T1000 (cell line): Measurements from ENCODE around the gene SEMA5A.

Experiments used
- DNase-seq: peaks from one replicate; lab custom pipeline; 2025; ENCODE audit warnings: mixed read lengths; lab: John Stamatoyannopoulos, UW

The SEMA5A gene

DNA sequence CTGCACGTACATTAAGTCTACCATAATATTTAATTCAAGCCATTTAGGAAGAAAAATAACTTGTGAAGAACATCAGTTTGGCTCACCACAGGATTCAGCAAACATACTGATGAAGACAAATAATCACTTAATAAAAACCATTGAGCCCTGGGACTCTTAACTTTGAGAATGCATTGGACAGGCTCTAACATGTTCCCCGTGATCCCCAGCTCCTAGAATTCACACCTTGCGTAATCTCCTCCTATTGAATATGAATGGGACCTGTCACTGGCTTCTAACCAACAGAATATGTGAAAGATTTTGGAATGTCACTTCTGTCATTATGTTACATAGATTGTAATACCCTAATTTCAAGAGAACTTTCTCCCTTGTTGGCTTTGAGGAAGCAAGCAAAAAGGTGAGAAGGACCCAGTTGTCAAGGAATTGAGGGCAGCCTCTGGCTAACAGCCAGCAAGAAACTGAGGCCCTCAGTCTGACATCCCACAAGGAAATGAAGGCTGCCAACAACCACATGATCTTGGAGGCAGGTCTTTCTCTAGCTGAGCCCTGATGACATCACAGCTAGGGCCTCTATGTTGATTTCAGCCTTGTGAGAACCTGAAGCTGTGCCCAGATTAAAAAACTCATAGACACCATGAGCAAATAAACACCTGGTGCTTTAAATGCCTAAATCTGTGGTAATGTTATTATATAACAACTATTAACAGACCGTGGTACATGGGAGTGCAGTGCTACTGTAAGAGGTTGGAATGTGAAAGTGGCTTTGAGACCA lies 433.2 kb downstream of the SEMA5A start:
- DNase-seq, result no peak

DNA sequence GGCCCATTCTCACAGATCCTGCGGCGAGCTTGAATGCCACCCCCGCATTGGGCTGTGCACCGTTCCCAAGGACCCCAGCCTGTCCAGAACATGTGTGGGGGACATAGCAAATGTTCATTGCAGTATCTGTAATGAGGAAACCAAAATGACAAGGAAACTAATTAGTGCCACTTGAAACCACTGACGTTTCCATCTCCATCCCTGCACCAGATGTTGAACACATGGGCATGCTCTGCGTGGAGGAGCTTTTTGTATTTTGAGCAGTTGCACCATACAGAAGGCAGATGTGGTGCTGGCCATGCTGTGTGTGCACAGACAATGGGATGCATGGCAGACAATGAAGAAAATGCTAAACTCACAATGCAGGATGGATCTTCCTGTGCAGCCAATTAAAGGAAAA lies 437.7 kb downstream of the SEMA5A start:
- DNase-seq, result no peak

DNA sequence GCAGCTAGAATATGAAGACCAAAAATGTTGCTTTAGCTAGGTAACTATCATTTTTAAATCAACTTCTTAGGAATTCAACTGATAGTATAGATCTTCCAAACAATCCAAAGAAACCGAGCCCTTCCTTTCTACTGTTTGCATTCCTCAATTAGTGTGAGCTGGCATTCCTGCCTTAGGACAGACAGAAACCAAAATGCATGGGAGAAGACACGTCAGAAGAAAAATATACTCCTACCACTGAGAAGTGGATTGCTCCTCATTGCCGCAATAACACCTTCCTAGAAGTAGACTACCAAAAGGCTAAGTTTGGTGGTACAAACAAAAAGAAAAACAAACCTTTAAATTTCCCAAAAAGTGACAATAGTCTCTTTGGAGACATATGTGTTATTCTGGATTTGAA lies 440.0 kb downstream of the SEMA5A start:
- DNase-seq, result no peak

DNA sequence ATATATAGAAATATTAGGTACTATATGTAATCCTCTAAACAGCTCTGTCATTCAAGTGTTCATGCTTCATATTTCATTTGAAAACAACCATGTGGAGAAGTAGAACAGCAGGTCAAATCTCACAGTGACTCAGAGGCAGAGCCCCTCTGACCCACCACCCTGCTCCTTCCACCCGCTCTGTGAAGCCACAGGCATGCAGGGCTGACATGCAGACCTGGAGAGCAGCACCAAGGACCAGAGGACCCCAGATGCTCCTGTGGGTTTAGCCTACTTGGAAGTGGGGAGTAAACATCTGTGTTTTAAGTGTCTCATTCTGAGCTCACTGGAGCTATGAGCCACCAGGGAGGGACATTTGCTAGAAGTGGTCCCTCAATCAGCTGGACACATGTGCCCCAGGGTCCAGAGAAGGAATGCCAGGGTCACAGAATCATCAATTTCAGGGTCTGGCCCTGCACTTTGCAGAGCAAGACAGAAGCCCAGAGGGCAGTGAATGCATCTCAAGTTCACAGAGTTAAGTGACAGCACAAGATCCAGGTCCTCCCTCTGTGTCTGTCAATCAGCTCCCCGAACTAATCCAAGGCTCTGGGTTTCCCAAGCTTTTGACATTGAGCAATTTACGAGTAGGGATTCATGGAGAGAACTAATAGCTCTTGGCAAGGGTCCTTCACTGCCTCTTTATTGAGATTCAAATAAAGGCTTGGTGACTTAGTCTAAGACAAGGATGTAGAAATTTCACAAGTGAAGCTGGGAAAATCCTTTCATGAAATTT lies 441.1 kb downstream of the SEMA5A start:
- no peak for DNase-seq

DNA sequence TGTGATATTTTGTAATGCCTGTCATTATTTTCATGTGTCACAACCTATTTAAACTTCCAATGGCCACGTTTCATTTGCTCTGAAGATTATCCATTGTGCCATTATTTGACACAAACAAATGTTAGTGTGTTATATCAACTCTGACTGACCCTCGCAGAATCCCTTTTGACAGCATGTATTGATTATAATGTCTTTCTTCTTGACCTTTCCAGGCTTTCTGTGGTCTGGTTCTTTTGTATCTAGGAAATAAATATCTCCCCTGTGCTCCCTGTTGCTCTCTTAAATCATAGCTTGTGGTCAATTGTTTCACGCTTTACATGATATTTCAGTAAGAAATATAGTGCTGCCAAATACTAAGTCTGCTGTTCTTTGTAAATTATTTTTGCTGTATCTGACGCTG lies 442.6 kb downstream of the SEMA5A start:
- DNase-seq, result no peak

DNA sequence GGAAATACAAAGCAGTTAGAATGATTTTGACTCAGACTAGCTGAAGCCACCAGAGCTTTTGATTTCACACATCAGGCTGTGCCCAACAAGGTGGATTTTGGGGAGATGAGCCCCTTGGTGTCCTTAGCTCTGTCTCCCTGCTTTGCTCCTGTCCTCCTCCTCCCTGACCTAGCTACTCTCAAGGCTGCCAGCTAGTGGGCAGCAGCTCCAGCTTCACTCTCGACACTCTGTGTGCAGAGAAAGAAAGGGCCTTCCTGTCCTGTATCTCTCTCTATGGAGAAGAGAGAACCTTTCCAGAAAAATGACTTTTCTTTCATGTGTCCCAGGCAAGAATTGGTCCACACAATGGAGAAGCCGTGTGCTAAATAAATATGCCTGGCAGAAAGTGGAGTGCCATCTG lies 446.2 kb downstream of the SEMA5A start:
- no peak for DNase-seq

DNA sequence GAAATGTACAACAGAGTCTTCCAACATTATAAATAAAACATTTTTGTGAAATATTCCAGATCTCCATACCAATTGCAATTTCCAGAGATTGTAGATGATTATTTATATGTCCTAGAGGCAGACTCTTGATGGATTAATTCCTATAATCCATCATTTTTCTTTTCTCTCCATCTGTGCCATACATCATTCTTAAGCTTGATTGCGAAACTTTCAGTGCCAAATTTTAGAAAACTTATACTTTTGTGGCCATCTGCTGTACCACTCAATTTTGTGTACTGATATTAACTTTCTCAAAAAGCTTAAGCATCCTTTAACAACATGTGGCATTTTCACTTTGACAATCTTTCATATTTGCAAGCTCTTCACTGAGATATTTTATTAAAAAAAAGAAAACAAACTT lies 446.9 kb downstream of the SEMA5A start:
- no peak for DNase-seq

DNA sequence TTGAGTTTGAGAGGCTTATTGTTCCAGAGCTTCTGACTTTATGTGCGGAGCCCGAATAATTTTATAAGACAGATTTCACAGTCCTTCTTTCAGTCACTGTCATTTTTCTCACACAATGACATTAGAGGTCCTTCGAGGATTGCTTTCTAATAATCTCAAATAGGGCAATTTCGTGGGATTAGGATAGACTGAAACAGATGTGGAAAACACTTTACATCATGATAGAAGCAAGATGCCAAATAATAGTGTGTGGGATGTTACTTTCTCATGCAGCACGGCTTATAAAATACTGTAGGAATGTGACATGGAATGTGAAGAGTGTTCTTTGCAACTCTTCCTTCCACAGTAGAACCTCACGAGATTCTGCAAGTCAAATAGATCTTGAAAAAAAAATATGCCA lies 451.3 kb downstream of the SEMA5A start:
- DNase-seq, result no peak

DNA sequence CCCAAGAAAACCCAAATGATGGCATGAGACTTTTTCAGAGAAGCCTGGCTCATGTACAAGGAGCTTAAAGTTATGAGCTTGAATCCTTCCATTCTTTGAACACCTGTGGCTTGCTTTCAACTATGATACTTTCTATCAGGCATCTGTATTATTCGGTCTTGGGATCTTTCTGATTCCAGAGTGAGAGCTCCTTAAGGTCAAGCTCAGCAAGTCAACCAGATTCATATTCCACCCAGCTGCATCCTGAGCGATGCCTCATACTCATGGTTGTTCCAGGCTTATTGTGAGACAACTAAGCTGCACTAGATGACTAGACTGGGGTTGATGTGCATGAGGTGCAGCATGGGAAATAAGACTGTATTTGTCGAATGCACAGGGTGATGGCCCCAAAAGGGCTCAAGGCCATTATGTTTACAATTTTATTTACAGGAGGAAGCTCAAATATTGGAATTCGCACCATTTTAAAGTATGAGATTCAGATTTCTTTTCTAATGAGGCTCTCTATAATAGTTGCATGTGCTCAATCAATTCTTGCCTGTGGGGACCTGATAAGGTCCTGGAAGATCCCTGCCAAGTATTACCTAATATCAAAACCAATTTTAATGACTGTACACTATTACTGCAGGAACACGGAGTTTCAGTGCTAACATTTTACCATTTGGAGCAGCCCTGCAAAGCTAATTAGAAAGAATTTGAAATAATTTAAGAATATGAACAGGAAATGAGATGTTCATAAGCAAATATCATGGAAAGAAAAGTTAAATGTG lies 453.8 kb downstream of the SEMA5A start:
- DNase-seq, result no peak

DNA sequence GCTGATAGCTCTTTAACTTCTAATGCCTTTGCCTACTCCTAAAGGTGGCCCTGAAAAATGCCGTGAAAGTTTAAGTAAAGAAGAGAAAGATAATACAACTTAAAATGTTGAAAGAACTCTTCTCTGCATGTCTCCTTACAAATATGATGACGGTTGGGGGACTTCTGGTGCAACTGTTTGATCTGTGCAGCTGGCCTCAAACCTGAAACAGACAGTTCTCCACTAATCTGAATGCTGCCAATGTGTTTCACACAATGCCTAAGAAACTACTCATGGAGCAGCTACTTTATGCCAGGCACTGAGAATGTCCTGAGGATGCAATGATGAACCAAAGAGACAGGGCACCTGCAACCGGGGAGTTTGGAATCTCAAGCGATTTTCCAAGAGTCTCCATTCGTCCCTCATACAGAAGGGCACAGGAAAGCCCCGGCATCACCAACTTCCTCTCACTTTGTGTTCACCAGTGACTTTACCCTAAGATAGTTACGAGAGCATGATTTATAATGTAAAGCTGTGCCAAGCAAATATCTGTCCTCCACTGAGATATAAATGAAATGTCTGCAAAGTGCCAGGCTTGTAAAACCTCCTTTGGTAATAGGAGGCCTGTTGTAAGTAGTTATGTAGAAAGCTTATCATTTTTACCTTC lies 455.4 kb downstream of the SEMA5A start:
- DNase-seq, result no peak

DNA sequence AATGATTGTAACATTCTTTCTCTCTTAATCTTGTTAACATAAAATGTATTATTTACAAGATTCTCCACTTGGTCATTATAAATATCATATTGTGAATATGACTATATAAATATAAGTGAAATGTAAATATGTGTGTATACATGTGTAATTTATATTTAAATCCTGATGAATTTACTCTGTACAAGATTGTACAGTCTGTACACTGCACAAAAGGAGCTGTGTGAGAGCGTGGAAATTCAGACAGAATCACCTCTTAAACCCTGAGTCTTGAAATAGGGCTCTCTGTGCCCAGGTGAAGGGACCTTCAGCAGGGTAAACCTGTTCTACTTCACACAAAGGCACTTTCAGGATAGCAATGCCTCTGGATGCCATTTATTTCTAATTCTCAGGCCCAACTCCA lies 456.0 kb downstream of the SEMA5A start:
- DNase-seq, result no peak

DNA sequence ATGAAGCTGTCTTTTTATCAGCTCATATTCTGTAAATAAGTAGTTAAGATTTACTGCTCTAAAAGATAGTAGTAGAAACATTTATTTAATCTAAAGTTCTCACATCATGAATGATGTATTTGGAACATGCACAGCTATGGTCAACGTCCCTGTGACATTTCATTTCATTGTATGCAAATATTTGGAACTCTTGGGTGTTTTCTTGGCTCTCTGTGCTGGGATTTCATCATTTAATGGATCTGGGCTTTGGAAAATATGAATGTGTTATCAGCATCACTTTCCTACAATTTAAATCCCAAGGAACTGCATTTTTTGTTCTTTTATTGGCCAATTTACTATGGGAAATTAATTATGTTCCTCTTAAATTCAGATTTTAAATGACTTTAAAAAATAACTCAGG lies 462.9 kb downstream of the SEMA5A start:
- DNase-seq, result no peak

DNA sequence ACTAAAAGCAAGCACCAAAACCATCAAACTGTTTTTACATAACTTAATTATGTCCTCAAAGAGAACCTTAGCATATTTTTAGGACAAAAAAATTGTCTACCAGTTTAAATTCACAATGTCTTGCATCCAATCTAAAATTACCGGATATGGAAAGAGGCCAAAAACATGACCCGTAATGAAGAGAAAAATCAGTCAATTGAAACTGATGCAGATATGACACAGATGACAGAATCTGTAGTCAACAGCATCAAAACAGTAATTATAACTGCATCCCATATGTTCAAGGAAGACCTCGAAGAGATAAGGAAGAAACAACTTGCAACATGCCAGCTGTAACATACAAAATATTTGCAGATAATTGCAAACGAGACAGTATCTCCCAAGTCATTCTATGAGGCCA lies 473.2 kb downstream of the SEMA5A start:
- DNase-seq, result no peak

DNA sequence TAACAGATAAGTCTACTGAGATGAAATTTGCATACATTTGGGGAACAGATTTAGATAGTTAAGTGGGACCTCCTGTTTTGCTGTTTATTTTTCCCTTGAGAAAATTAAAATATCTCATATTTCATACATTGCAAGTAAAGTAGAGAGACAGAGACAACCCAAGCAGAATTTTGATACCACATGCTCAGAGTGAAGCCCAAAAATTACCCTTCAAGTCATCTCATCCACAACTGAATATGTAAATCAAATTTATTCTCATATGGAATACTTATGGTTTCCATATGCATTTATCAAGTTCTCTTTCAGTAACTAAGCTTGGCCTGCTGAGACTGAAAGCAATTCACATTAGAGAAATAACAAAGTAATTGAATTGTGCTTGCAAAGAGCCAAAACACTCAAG lies 474.4 kb downstream of the SEMA5A start:
- DNase-seq, result no peak

DNA sequence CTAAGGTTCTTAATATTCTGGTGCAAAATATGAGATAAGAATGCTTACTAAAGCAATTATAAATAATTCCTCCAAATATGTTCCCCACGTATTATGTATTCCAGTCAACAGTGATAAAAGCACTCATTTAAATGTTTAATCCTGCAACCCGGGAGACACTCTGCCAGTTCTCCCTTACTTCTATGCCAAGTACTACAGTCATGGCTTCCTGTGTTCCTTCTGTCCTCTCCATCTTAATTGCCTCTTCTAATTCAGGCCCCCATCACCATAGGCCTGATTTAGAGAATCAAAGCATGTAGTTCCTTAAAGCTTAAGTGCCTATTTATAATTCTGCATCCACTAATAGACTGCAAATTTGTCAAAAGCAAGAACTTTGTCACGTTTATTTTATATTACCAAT lies 474.8 kb downstream of the SEMA5A start:
- no peak for DNase-seq

DNA sequence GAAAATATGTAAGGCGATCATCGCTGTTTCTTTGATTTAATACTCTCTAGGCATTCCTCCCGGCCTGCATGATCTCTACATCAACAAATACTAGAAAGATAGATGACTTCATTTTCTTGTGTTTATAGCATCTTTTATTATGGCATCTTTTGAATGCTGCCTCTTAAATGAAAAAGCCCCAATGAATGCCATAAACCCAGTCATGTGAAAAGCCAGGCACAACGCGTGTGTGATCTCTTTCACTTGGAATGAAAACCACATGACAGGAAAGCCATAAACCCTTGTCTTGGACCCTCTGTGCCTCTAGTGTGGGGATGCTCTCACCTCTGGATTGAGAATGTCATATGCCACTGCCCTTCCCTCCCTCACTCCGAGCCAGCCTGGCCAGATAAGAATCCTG lies 476.2 kb downstream of the SEMA5A start:
- no peak for DNase-seq

DNA sequence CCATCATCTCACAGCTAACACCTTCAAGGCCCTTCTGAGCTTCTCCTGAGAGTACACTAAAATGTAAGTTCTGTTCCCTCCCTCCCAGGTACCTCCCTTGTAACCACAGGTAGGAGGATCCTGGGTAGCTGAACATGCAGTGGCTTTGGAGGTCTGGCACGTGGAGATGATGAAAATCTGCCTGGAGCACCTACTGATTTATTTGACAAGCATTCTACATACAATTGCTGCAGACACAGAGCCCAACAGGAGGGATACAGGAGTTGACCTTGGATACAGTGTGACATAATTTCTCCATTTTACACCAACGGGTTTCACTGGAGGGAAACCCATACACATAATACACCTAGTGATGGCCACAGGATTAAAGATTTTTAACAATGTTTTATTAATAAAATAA lies 478.7 kb downstream of the SEMA5A start:
- no peak for DNase-seq

DNA sequence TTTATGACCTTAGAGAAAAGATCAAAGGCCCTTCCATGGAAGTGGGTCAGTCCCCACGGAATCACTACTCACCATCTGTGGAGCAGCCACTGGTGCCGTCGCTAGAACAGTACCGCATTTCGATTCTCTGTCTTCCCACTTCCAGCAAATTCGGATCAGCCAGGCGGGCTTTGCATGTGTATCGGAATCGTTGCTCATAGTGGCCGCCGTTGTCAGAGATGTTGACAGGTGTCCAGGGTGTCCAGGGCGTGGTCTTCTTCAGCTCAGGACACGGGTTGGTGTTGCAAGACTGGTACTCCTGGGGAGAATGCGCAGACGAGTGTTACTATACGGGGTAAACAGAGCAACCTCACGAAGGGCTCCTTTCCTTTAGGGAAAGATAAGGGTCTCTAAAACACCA lies 479.5 kb downstream of the SEMA5A start:
- DNase-seq, result no peak

DNA sequence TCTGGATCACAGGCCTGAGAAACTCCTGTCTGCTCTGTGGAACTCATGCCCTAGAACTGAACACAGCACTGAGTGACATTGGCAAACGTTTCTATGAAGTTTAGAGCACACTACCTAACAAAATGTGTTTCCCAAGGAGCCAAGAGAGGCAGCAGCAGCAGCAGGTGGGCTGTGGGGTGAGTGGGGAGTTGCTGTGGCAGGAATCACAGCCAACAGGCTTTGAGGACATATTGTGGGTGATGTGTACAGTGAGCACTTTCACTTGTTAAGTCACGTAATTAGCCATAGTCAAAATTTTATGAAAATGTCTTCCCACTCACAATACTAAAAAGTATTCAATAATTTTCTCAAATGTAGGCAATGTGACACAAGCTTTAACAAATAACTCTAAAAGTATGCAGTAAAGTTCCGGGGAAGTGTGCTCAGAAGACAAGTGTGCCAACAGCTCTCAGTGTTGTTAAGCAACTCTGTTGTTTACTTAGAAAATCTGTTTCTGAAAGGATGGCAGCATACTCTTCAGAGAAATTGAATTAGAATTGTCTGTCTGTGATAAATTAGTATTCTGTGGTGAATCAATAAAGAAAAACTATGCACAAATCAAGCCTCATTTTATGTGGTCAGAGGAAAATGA lies 482.1 kb downstream of the SEMA5A start:
- no peak for DNase-seq

DNA sequence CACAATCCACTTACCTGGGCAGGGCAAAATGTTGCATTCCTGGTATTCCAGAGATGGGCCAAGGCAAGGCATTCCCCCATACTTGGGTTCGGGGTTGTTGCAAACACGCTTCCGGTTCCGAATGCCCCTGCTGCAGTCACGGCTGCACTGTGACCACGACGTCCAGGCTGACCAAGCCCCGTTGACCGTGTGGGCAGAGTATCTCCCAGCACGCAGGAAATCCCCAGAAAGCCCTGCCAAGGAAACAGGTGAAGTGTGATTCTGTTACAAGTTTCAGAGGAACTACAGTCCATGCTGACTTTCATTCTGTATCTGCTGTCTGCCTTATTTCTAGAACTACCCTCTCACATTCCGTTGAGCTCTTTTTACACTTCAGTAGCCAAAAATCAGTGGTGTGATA lies 483.0 kb downstream of the SEMA5A start:
- no peak for DNase-seq

DNA sequence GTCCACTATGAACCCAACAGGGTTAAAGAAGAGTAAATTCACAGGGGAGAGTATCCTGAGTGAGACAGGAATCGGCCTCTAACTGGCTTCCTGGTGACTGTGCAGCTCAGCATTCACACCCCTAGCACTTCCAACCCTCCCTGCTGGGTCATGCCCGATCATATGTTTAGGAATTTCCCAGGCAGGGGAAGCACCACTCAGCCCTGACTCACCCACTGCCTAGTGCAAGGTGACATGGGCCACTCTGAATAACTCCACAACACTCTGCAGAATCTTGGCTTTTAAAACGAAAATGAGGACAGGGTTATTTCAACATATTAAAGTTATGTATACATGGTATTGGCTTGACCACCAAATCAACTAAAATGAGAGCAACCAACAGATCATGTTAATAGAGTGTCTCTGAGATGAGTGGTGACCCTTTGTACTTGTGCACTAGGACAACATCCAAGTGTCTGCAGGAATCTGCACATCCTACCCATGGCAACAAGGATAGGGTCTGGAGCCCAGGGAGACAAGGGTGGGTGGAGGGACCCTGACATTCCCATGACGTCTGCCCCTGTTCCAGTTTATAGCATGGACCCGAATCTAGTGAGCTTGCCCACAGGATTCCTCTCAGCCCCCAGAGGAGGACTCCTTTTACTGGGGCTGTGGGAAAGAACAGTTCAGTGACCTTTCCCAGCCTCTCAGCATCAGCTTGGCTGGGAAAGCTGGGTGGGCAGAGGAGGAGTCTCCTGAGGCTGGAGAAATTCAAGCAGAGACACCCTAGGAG lies 485.8 kb downstream of the SEMA5A start:
- peak; percentile 55 for DNase-seq
